M059J (cell line): Measurements from ENCODE around the gene ZNF440. TPM values are rescaled to one million over a fixed set of nuclear protein-coding genes. Genes with fewer than 3 reads are reported as not detected.

Source experiments
- DNase-seq: peaks from one replicate; pipeline ENCODE4 v3.0.0-alpha.2; 2012; ENCODE audit warnings: low read depth
- total RNA-seq: library from RNA; depleted of rRNA; stranded (reverse); fragments of >200 nt; shearing (Covaris generic); gene quantifications from 2 replicates; pipeline ENCODE4 v1.2.3, GENCODE V29; 2014; rRNA removed

Gene ZNF440
- total RNA-seq, 1 experiment from 2014 or later = 6.8 TPM

DNA sequence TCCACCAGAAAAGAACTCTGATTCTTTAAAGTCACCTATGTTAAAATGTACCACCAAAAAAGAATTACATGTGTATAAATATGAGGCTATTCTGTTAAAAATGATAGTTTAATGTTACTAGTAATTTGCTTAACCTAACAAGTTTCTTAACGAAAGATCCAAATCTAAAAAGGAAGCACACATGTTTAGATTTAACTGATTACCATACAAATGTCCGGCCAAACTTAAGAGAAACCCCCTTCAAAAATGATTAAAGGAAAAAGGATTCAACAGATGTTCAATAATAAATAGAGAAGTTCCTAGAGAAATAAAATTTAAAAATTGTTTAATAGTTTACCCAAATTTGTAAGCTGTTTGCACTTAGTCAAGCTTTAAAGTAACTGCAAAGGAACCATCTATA lies 68.5 kb downstream of the ZNF440 start:
- no peak for DNase-seq

Other genes starting within 250 kb of the ZNF440 start
- 0.39 and 0.76 TPM in 2 replicates for gene ACP5, start 236.6 kb upstream of the ZNF440 start, total RNA-seq
- 10.6 and 22.6 TPM in 2 replicates for gene ZNF627, start 216.8 kb upstream of the ZNF440 start, total RNA-seq
- 10.1 and 17.0 TPM in 2 replicates for gene ZNF823, start 75.3 kb upstream of the ZNF440 start, total RNA-seq
- gene ZNF441, start 47.3 kb upstream of the ZNF440 start, total RNA-seq = 3.9 and 4.8 TPM in 2 replicates
- gene ZNF491, start 15.8 kb upstream of the ZNF440 start, total RNA-seq = 0.39 and 0.64 TPM in 2 replicates
- 9.4 and 18.3 TPM in 2 replicates for gene ZNF439, start 34.5 kb downstream of the ZNF440 start, total RNA-seq
- gene ZNF69, start 73.5 kb downstream of the ZNF440 start, total RNA-seq = 1.1 and 5.4 TPM in 2 replicates
- 7.7 and 16.4 TPM in 2 replicates for gene ZNF700, start 110.8 kb downstream of the ZNF440 start, total RNA-seq
- 0.76 and 2.4 TPM in 2 replicates for gene ZNF763, start 150.8 kb downstream of the ZNF440 start, total RNA-seq
- gene ZNF433, start 221.4 kb downstream of the ZNF440 start, total RNA-seq = 3.4 and 7.4 TPM in 2 replicates
- 0.74 and 1.1 TPM in 2 replicates for gene ZNF878, start 238.7 kb downstream of the ZNF440 start, total RNA-seq